Spleen (tissue), 7 donors: ENCODE results near the gene TMEM130.

Source experiments
- CTCF ChIP-seq, 11 experiments: fragments of 200-600 bp in 7 of 11; fragments of 450-650 bp in 4 of 11; sonication (generic) in 4 of 11; IDR thresholded peaks in 8 of 11; conservative IDR thresholded peaks in 3 of 11; 1 replicate in 7 of 11; 2 replicates in 4 of 11; pipeline versions ENCODE4 v1.4.0 to v1.8.0; 2016 to 2021; ENCODE audit warnings: antibody characterized with exemption in 11 of 11, inconsistent platforms in 4 of 11, mild to moderate bottlenecking in 1 of 11
- POLR2A ChIP-seq, 3 donors: fragments of 450-650 bp; IDR thresholded peaks; one replicate each; pipeline ENCODE4 v1.5.1; 2017; ENCODE audit warnings: antibody characterized with exemption in 3 of 3, mild to moderate bottlenecking in 1 of 3
- POLR2AphosphoS5 ChIP-seq, 3 donors: sonication (generic); formaldehyde crosslinking; IDR thresholded peaks; one replicate each; pipeline ENCODE4 v1.5.1; 2017; ENCODE audit warnings: antibody characterized with exemption in 3 of 3
- donor health status: DM: no; HTN: no; CAD: no; lungs with moderate emphysema.
- donor health status: DM: no; HTN: no; CAD: no.
- donor health status: DM: no; HTN: no; CAD: no.

GRCh38 chr7:98866765-98867164, 3.0 kb downstream of the TMEM130 start:
- no peak for TF ChIP-seq POLR2A (IDR thresholded peaks at IDR 0.05)
- TF ChIP-seq CTCF (IDR thresholded peaks at IDR 0.05 in 8 of 11, conservative IDR thresholded peaks at IDR 0.05 in 3 of 11) = no peak
- no peak for TF ChIP-seq POLR2AphosphoS5 (IDR thresholded peaks at IDR 0.05)
